Calu3 (cell line): Measurements from ENCODE around the gene PLXNA2. TPM values are rescaled to one million over a fixed set of nuclear protein-coding genes. Genes with fewer than 3 reads are reported as not detected.

Source experiments
- BruUV-seq: library from RNA; stranded (reverse); fragments of 400-500 nt; replicated peaks from 2 replicates; lab custom pipeline; 2021; lab: Mats Ljungman, UMichigan
- CTCF ChIA-PET: fragments of 300-600 bp; sonication (Branson Sonifier 250); formaldehyde crosslinking; loops from one replicate; lab custom pipeline; 2022; ENCODE audit warnings: antibody characterized with exemption; lab: Charles Lee
- DNase-seq: peaks from one replicate; pipeline ENCODE4 v3.0.0; 2022
- H3K27ac Mint-ChIP-seq: one replicate; pipeline ENCODE4 v1.8.0; 2022; ENCODE audit warnings: mixed read lengths; ENCODE audit not compliant: unreplicated experiment
- H3K27me3 Mint-ChIP-seq: one replicate; pipeline ENCODE4 v1.8.0; 2022; ENCODE audit warnings: mixed read lengths; ENCODE audit not compliant: unreplicated experiment
- H3K36me3 Mint-ChIP-seq: one replicate; pipeline ENCODE4 v1.8.0; 2022; ENCODE audit warnings: mild to moderate bottlenecking, moderate library complexity, mixed read lengths; ENCODE audit not compliant: insufficient read depth, unreplicated experiment
- H3K4me1 Mint-ChIP-seq: one replicate; pipeline ENCODE4 v1.8.0; 2022; ENCODE audit warnings: mild to moderate bottlenecking, low read depth, mixed read lengths; ENCODE audit not compliant: unreplicated experiment
- H3K4me3 Mint-ChIP-seq: one replicate; pipeline ENCODE4 v1.8.0; 2022; ENCODE audit warnings: mild to moderate bottlenecking, low read depth, moderate library complexity, mixed read lengths; ENCODE audit not compliant: unreplicated experiment
- H3K9me3 Mint-ChIP-seq: one replicate; pipeline ENCODE4 v1.8.0; 2022; ENCODE audit warnings: low read depth, mixed read lengths; ENCODE audit not compliant: unreplicated experiment
- CTCF ChIP-seq: fragments of 200-600 bp; IDR thresholded peaks from one replicate; pipeline ENCODE4 v1.8.0; 2022; ENCODE audit warnings: antibody characterized with exemption; ENCODE audit not compliant: unreplicated experiment
- intact Hi-C: fragments of 100-400 bp; cut with micrococcal nuclease; formaldehyde crosslinking; loops from one replicate; pipeline ENCODE4 v1.10.0; 2022; ENCODE audit not compliant: unreplicated experiment
- total RNA-seq: library from RNA; stranded (reverse); gene quantifications from 2 replicates; pipeline ENCODE4 v1.2.3, GENCODE V29; 2022

Gene PLXNA2
- total RNA-seq, 1 experiment from 2014 or later, result 16.2 TPM

GRCh38 chr1:208088319-208088718 lies 155.9 kb downstream of the PLXNA2 start:
- Mint-ChIP-seq H3K27ac (no peak overlapping the region), H3K9me3 (no peaks in the 10 kb centered on the region), H3K36me3 (no peaks in the 10 kb centered on the region), H3K4me3 (no peak overlapping the region), H3K4me1 (no peaks in the 10 kb centered on the region), H3K27me3 (no peaks in the 10 kb centered on the region)
- no peak for TF ChIP-seq CTCF
- CTCF ChIA-PET, result no interaction called here
- intact Hi-C loops, result no loop called here
- DNase-seq, result no peak
- no TSS peak for BruUV-seq

GRCh38 chr1:208085655-208086515 lies 158.3 kb downstream of the PLXNA2 start:
- Mint-ChIP-seq H3K27me3 (no peaks in the 10 kb centered on the region), H3K36me3 (no peaks in the 10 kb centered on the region), H3K4me3 (no peak overlapping the region), H3K4me1 (no peaks in the 10 kb centered on the region), H3K27ac (no peak overlapping the region), H3K9me3 (no peaks in the 10 kb centered on the region)
- no peak for DNase-seq
- BruUV-seq, result no TSS peak
- CTCF ChIA-PET, result interaction anchor here (0.7 to 1.3 kb wide), 2 partner anchors 111 to 154 kb away, joined by 4 to 5 read pairs; no protein-coding TSS in a partner anchor
- TF ChIP-seq CTCF, result no peak
- intact Hi-C loops, result no loop called here

- BruUV-seq, result no TSS peak
- intact Hi-C loops, result no loop called here
- DNase-seq, result no peak
- CTCF ChIA-PET, result interaction anchor here (0.7 kb wide), 1 partner anchor 9 kb away, joined by 4 read pairs; no protein-coding TSS in a partner anchor
- no peaks in the 10 kb centered on the region for H3K4me1 Mint-ChIP-seq
- no peak for TF ChIP-seq CTCF
- H3K9me3 Mint-ChIP-seq, result no peaks in the 10 kb centered on the region
- H3K4me3 Mint-ChIP-seq, result no peak overlapping the region
- no peaks in the 10 kb centered on the region for H3K27me3 Mint-ChIP-seq
- no peaks in the 10 kb centered on the region for H3K36me3 Mint-ChIP-seq
- no peak overlapping the region for H3K27ac Mint-ChIP-seq
Measured at GRCh38 chr1:208084764-208085163, 159.4 kb downstream of the PLXNA2 start.

GRCh38 chr1:208084220-208084619 lies 160.0 kb downstream of the PLXNA2 start:
- no peak for TF ChIP-seq CTCF
- no peak overlapping the region for H3K4me3 Mint-ChIP-seq
- no peaks in the 10 kb centered on the region for H3K27me3 Mint-ChIP-seq
- no peaks in the 10 kb centered on the region for H3K4me1 Mint-ChIP-seq
- intact Hi-C loops, result no loop called here
- CTCF ChIA-PET, result interaction anchor here (0.7 kb wide), 1 partner anchor 9 kb away, joined by 4 read pairs; no protein-coding TSS in a partner anchor
- no peaks in the 10 kb centered on the region for H3K9me3 Mint-ChIP-seq
- H3K36me3 Mint-ChIP-seq, result no peaks in the 10 kb centered on the region
- H3K27ac Mint-ChIP-seq, result no peak overlapping the region
- BruUV-seq, result no TSS peak
- no peak for DNase-seq
